Colon (tissue), 2 donors: ENCODE data around the gene GH2.
"Not testable (repeated sequence)": the region's sequence is repeated elsewhere in the genome, so short reads cannot be mapped to it uniquely, and the experiment has no call there.

Experiments
- FAIRE-seq: peaks from 2 replicates; lab custom pipeline; 2012; peaks lifted over from hg19 to GRCh38; lab: Jason Lieb, UNC
- donor health status: control.
- donor health status: control.

Gene GH2

DNA sequence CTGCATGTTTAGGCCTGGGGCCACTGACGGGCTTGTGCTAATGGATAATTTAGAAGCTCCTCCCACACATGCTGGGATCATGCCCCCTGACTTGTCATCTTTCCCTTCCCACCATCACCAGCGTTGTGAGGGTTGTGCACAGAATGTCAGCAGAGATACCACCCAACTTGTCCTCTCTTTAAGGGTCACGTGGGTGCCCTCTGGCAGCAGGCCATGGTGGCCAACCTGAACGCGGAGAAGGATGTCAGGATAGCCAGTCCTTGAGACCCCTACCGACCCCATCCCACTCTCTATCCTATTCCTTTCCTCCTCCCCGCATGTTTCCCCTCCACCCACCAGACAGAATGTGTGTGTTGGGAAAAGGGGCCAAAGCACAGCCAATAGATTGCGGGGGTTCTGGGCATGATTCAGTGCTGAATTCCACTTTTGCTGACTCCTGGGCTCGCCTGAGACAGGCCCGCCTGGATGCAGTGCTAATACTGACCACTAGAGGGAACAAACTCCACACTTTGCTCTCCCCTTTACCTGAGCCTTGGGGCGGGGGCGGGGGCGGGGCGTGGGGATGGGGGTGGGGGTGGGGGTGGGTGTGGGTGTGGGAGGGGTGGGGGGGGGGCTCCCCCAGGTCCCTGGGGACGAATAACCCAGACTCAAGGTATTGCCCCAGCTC is at the start of gene GH2:
Gene GH2 (minus strand): TSS at position 10 of the 667 bp plus-strand sequence. CDS start 143 bp downstream, outside the sequence.
- no peak for FAIRE-seq

DNA sequence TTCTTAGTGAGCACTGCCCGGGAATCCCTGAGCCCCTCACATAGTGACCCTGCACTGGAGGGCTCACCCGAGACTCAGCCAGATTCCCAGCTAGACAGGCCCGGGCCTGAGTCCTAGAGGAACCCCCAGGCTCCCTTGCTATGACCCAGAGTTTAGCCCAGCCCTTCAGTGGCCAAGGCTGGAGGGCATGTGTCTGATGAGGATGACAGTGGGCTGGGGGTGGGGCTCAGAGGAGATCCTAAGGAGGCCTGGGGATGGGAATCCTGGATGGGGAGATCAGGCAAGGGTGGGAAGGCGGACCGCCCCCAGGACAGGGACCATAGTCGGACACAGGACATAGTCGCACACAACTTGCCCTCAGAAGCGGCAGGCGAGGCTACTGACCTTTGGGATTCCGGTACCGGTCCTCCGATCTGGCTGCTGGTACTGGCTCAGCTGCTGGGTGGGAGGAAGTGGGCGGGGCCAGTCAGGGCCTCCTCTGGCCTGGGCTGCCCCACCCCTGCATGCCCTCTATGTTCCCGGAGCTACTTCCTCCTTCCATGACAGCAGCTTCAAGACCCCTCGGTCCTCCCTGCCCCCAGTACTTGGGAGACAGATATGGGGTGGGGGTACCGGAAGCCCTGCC is 49.3 kb upstream of the GH2 start:
- FAIRE-seq = no peak

DNA sequence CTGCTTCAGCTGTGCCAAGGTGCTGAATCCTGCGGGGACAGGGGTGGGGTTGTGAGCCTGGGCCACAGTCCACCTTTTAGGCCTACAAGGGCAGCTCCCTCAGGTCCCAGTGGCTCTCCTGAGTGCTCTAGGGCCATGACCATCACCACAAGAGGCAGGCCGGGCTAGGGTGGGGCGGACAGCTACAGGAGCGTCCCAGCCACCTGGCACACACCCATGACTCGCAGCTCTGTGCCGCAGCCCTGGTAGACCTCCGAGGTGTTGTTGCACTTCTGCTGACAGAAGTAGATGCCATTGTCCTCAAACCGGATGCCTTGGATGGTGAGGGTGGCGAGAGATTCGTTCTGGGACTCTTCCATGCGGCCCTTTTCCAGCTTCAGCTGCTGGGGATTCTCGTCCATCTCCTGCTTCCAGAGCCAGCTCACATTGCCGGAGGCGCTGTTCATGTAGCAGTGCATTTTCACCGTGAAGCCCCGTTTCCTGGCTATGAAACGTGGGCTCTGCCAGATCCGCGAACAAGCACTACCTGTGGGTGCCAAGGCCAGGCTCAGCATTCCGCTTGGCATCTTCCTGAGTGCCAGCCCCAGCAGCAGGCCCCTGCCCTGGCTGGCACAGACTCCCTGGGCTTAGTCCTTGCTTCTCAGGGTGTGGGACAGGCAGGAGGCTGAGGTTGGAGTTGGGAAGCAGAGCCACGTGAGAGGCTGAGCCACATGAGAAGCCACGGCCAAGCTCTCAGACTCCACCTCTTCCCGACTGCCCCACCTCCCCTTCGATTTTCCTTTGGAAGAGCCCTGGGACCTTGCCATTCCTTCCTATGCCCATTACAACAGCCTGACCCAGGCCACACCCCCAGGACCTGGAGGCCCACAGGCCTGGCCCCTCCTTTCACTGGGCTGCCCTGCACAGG is 48.4 kb upstream of the GH2 start:
- no peak for FAIRE-seq

GRCh38 chr17:63928966-63929695 is 47.4 kb upstream of the GH2 start:
- FAIRE-seq = no peak

GRCh38 chr17:63928172-63928666 is 46.5 kb upstream of the GH2 start:
- FAIRE-seq = no peak

DNA sequence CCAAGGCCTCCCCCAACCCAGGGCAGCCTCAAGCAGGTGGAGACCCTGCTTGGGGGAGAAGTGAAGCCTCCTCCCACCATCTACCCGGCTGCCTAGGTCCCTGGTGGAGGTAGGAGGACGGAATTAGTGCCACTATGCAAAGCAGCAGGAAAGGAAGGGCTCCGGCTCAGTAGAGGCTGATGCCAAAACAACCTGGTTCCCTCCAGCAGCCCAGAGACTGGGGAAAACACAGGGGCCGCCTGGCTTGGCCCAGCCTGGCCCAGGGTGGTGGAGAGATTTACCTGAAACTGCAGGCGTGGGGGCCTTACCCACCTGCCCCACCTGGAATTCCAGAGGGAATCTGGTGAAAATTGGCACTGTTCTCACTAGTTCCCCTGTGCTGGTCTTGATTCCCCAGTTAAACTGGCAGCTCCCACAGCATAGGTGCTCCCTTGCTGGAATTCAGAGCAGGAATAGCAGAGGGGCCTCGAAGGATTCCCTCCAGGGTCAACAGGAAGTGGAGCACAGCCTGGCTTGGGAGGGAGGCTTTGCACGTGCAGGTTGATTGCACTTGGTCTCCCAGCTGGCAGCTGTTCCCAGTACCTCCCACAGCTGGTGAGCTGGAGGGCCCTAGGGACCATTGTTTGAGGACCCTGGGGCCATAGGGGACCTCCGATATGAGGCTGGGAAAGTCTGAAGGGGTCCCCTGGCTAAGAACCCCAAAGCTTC is 45.9 kb upstream of the GH2 start:
- no peak for FAIRE-seq

GRCh38 chr17:63926164-63926563 is 44.4 kb upstream of the GH2 start:
- no peak for FAIRE-seq

DNA sequence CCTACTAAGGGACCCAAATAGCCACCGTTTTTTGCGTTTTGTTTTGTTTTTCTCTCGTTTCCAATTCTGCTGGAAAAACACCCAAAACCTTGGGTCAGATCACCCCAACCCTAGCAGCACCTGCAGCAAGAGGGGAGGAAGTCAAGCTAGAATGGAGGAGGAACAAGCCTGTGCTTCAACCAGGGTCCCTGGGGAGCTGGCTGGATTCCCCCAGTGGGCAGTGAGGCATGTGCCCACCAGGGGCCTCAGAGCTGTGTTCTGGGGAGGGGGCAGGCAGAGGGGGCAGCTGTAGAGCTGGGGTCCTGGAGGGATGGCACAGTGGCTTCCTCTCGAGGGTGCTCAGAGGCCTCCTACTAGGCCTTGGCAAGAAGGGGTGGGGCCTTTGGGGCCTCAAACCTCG is 43.9 kb upstream of the GH2 start:
- FAIRE-seq = no peak

DNA sequence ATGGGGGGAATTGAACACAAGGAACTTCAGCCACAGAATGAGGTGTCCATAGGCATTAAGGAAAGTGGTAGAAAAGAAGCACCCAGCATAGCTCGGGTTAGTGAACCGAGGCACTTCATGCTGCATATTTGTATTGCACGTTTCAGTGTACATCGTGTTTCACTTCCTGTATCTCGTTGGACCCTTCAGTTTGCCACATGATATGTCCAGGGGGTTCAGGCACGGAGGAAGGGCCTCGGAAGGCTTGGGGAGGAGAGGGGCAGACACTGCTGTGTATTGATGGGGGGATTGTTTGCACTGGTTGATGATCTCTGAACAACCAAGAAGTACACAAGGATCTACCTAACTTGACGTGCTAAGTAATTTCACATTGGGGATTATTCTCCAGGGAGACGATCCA is 40.7 kb upstream of the GH2 start:
- FAIRE-seq = not testable (repeated sequence)

DNA sequence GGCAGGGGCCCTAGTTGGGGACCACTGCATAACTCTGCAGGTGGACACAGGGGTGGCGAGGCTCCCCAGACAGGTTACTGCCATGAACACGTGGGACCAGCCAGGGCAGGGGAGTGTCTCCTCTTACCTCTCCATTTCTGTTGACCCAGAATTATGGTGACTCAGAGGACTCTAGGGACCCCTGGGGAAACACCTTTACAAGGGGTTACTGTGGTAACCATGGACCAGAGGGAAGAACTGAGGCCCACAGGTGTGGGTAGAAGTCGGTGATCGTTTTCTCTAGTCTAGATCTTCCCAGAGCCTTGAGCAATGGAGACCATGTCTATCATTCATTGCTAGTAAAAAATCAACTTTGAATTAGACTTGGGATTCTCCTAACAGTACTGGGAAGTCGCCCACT is 39.0 kb upstream of the GH2 start:
- FAIRE-seq = not testable (repeated sequence)

GRCh38 chr17:63920050-63920449 is 38.3 kb upstream of the GH2 start:
- not testable (repeated sequence) for FAIRE-seq

DNA sequence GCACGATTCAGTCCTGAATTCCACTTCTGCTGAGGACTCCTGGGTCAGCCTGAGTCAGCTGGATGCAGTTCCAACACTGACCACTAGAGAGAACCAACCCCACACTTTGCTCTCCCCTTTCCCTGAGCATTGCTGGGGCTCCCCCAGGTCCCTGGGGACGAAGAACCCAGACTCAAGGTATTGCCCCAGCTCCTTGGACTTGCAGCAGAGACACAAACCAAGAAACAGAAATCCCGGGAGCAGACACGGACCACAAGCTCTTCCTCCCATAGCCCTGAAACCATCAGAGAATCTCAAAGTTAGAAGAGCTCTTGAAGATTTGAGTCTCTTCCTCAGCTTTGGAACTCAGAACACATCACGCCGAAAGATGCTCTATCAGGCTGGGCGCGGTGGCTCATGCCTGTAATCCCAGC is 37.6 kb upstream of the GH2 start:
- no peak for FAIRE-seq

GRCh38 chr17:63918789-63919305 is 37.1 kb upstream of the GH2 start, which contains the start of gene GH1:
TSS of gene GH1 (minus strand) at chr17:63918839. CDS start at chr17:63918776, 63 bp downstream.
- not testable (repeated sequence) for FAIRE-seq

- no peak for FAIRE-seq
Measured at GRCh38 chr17:63918305-63918704, 36.6 kb upstream of the GH2 start.

- FAIRE-seq = no peak
Measured at GRCh38 chr17:63917646-63918045, 35.9 kb upstream of the GH2 start.

DNA sequence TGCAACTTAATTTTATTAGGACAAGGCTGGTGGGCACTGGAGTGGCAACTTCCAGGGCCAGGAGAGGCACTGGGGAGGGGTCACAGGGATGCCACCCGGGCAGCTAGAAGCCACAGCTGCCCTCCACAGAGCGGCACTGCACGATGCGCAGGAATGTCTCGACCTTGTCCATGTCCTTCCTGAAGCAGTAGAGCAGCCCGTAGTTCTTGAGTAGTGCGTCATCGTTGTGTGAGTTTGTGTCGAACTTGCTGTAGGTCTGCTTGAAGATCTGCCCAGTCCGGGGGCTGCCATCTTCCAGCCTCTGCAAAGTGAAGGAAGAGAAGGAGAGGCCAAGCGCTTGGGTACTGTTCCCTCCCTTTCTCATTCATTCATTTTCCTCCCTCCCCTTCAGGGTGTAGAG is 35.5 kb upstream of the GH2 start:
- not testable (repeated sequence) for FAIRE-seq

GRCh38 chr17:63916566-63917185 is 34.9 kb upstream of the GH2 start:
- no peak for FAIRE-seq

DNA sequence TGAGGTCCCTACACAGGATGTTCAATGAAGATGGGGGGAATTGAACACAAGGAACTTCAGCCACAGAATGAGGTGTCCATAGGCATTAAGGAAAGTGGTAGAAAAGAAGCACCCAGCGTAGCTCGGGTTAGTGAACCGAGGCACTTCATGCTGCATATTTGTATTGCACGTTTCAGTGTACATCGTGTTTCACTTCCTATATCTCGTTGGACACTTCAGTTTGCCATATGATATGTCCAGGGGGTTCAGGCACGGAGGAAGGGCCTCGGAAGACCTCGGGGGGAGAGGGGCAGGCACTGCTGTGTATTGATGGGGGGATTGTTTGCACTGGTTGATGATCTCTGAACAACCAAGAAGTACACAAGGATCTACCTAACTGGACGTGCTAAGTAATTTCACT is 34.0 kb upstream of the GH2 start:
- FAIRE-seq = not testable (repeated sequence)

DNA sequence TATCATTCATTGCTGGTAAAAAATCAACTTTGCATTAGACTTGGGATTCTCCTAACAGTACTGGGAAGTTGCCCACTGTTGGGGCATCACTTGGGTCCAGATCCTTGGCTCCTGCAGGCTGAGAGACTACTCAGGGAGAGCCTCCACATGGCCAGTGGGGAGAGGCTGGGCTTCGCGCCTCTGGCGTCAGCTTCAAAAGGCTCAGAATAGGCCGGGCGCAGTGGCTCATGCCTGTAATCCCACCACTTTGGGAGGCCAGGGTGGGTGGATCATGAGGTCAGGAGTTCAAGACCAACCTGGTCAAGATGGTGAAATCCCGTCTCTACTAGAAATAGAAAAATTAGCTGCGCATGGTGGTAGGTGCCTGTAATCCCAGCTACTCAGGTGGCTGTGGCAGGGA is 32.7 kb upstream of the GH2 start:
- FAIRE-seq = no peak

- FAIRE-seq = no peak
Measured at GRCh38 chr17:63911657-63912100, 29.9 kb upstream of the GH2 start.
